AG04449 (cell line): ENCODE results near the gene TTC3.
"Not testable (repeated sequence)": the region's sequence is repeated elsewhere in the genome, so short reads cannot be mapped to it uniquely, and the experiment has no call there.

Experiments
- CTCF ChIA-PET: fragments of 350-600 bp; formaldehyde crosslinking; extraction: SDS; loops from one replicate; lab custom pipeline; 2021; ENCODE audit warnings: antibody characterized with exemption; lab: Yijun Ruan, JAX
- POLR2A ChIA-PET: fragments of 400-600, 350-600 bp; formaldehyde crosslinking; extraction: SDS; loops from one replicate; lab custom pipeline; 2020; ENCODE audit warnings: antibody characterized with exemption, inconsistent platforms; lab: Yijun Ruan, JAX
- DNase-seq: peaks from one replicate; pipeline ENCODE4 v3.0.0-alpha.2; 2010; ENCODE audit warnings: low read depth, low spot score
- H3K4me3 ChIP-seq: 2 replicates; pipeline ENCODE4 v1.5.1; 2011; ENCODE audit warnings: low read depth, mild to moderate bottlenecking, control low read depth, low read length
- CTCF ChIP-seq: IDR thresholded peaks from one replicate; pipeline ENCODE4 v1.5.1; 2011; ENCODE audit warnings: mild to moderate bottlenecking, moderate library complexity, low read length, control low read depth, inconsistent platforms; ENCODE audit not compliant: insufficient read depth; ENCODE audit errors: missing control alignments

Gene TTC3

GRCh38 chr21:37095821-37096220 is 22.8 kb downstream of the TTC3 start:
- CTCF ChIA-PET: interaction anchor here (1.1 to 2.6 kb wide), 4 partner anchors 9 to 25 kb away, joined by 3 to 18 read pairs (median 6); no protein-coding TSS in a partner anchor
- H3K4me3 ChIP-seq: no peak overlapping the region
- TF ChIP-seq CTCF: no peak
- DNase-seq: no peak
- POLR2A ChIA-PET: no interaction called here

- CTCF ChIA-PET: interaction anchor here (1.7 kb wide), 1 partner anchor 10 kb away, joined by 6 read pairs; no protein-coding TSS in a partner anchor
- no peak for DNase-seq
- no peak for TF ChIP-seq CTCF
- no peak overlapping the region for H3K4me3 ChIP-seq
- POLR2A ChIA-PET: no interaction called here
These were observed 25.7 kb downstream of the TTC3 start for GRCh38 chr21:37098751-37099150.

- DNase-seq: no peak
- ChIA-PET CTCF (no interaction called here), POLR2A (no interaction called here)
- no peak overlapping the region for H3K4me3 ChIP-seq
- TF ChIP-seq CTCF: no peak
These were observed 27.3 kb downstream of the TTC3 start for GRCh38 chr21:37100316-37100715.

- no peak for TF ChIP-seq CTCF
- DNase-seq: no peak
- H3K4me3 ChIP-seq: no peak overlapping the region
- ChIA-PET CTCF (interaction anchor here (0.9 kb wide), 1 partner anchor 53 kb away, joined by 3 read pairs; no protein-coding TSS in a partner anchor), POLR2A (no interaction called here)
These were observed 28.3 kb downstream of the TTC3 start for GRCh38 chr21:37101384-37101783.

- H3K4me3 ChIP-seq, DNase-seq, CTCF ChIA-PET, POLR2A ChIA-PET: not testable (repeated sequence)
These were observed 29.7 kb downstream of the TTC3 start for GRCh38 chr21:37102746-37103145.

GRCh38 chr21:37106998-37107397 is 33.9 kb downstream of the TTC3 start:
- no peak for TF ChIP-seq CTCF
- CTCF ChIA-PET: no interaction called here
- DNase-seq: no peak
- POLR2A ChIA-PET: no interaction called here
- no peak overlapping the region for H3K4me3 ChIP-seq

- H3K4me3 ChIP-seq, CTCF ChIA-PET, POLR2A ChIA-PET, DNase-seq: not testable (repeated sequence)
These were observed 38.0 kb downstream of the TTC3 start for GRCh38 chr21:37111029-37111428.

- H3K4me3 ChIP-seq, POLR2A ChIA-PET, DNase-seq, CTCF ChIA-PET: not testable (repeated sequence)
These were observed 41.2 kb downstream of the TTC3 start for GRCh38 chr21:37114301-37114700.

GRCh38 chr21:37116459-37116858 is 43.4 kb downstream of the TTC3 start:
- DNase-seq, POLR2A ChIA-PET, CTCF ChIA-PET, H3K4me3 ChIP-seq: not testable (repeated sequence)
